ENCODE measurements around the gene ZNF543.
"Not testable (repeated sequence)": the region's sequence is repeated elsewhere in the genome, so short reads cannot be mapped to it uniquely, and the experiment has no call there.

Gene ZNF543

DNA sequence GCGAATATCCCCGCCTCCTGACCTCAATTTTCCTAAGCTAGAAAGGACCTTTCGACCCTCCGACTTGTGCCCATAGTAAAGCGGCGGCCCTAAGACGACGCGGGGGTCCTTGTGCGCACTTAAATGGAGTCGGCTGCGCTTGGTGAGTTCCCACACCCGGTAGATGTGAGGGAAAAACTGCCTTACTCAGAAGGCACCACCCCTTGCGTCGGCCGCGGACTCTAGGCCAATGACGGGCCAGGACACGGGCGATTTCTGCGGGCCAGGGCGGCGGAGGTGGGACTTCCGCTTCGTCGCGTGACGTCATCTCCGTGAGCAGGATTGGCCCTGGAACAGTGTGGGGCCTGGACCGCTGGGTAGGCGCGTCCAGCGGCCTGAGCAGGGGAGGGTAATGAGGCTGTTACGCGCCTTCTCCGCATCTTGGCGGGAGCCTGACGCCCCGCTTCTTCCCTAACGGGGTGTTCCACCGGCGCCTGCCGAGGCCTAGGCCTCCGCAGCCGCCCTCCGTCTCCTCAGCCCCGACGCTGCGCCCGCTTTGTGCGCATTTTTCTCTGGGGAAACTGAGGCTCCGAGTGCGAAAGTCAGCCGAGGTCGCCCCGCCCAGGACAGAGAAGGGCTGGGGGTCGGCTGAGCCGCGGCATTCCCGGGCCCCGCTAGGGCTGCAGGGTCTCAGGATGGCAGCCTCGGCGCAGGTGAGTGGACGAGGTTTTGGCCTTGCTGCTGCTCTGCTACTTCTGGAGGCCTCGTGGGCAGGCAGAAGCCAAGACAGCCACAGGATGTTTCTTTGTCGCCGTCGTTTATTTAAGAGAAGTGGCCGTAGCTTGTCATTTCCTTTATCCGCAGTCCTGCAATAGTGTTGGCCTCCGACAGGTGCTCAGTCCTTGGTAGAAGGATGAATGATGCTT, at the start of gene ZNF543:
Gene ZNF543, plus strand, starts transcription at position 293 of the 905 bp plus-strand sequence. Its CDS starts 382 bp downstream, at position 675.
- TF ChIP-seq, protein P1, sequence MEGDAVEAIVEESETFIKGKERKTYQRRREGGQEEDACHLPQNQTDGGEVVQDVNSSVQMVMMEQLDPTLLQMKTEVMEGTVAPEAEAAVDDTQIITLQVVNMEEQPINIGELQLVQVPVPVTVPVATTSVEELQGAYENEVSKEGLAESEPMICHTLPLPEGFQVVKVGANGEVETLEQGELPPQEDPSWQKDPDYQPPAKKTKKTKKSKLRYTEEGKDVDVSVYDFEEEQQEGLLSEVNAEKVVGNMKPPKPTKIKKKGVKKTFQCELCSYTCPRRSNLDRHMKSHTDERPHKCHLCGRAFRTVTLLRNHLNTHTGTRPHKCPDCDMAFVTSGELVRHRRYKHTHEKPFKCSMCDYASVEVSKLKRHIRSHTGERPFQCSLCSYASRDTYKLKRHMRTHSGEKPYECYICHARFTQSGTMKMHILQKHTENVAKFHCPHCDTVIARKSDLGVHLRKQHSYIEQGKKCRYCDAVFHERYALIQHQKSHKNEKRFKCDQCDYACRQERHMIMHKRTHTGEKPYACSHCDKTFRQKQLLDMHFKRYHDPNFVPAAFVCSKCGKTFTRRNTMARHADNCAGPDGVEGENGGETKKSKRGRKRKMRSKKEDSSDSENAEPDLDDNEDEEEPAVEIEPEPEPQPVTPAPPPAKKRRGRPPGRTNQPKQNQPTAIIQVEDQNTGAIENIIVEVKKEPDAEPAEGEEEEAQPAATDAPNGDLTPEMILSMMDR (IDR thresholded peaks at IDR 0.05; ENCODE audit: low read length, missing control alignments) = no peak
- H3K4me3 ChIP-seq (replicated peaks; ENCODE audit: low read depth, low read length) = peak within 1 kb of the TSS; percentile 66
- DNase-seq (ENCODE audit: low read depth) = peak; percentile 96

DNA sequence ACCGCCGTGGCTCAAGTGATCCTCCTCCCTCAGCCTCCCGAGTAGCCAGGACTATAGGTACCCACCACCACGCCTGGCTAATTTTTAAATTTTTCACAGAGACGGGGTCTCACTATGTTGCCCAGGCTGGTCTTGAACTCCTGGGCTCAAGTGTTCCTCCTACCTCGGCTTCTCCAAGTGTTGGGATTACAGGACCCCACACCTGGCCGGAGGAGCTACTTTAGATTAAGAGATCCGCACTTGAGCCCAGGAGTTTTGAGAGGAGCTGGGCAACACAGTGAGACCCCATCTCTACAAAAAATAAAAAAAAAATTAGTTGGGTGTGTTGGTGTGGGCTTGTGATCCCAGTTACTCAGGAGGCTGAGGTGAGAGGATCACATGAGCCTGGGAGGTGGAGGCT, 49.0 kb upstream of the ZNF543 start:
- DNase-seq (ENCODE audit: low read depth) = no peak
- H3K4me3 ChIP-seq (replicated peaks; ENCODE audit: low read depth, low read length) = no peak overlapping the region
- TF ChIP-seq, protein P1 (IDR thresholded peaks at IDR 0.05; ENCODE audit: low read length, missing control alignments) = no peak

DNA sequence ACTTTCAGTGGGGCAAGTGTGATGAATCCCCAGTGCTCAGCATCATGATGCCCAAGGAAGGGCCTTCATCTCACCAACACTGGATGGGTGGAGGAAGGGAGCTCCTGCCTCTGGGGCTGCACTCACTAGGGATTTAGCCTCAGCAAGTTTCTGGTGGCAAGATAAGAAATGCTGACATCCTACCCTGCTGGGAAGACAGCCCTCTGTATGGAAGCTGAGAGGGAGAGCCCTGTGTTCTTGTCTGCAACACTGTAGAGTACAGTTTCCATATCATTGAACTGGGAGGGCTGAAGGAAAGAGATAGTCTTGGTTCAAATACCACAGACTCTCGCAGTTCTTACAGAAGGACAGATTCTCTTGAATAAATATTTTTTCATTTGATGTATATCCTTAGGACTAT, 47.3 kb upstream of the ZNF543 start:
- no peak for DNase-seq (ENCODE audit: low read depth)
- TF ChIP-seq, protein P1 (IDR thresholded peaks at IDR 0.05; ENCODE audit: low read length, missing control alignments) = no peak
- H3K4me3 ChIP-seq (replicated peaks; ENCODE audit: low read depth, low read length) = no peak overlapping the region

DNA sequence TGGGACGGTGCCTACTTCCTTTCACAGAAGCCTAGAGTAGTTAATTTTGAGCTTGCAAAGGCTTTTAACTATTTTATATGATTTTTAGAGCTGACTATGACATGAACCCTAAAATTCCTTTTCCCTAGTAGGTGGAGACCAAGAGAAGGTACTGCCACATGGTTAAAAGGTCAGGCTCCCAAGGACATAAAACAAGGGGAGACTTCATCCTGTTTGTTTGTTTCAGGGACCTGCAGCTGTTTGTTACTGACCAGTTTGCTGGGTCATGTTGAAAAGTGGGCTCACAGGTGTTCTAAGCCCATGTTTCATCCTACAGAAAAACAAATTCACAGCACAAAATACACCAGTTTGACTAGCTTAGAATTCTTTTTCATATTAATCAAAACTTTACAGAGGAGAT, 43.8 kb upstream of the ZNF543 start:
- DNase-seq (ENCODE audit: low read depth) = no peak
- TF ChIP-seq, protein P1 (IDR thresholded peaks at IDR 0.05; ENCODE audit: low read length, missing control alignments) = no peak
- no peak overlapping the region for H3K4me3 ChIP-seq (replicated peaks; ENCODE audit: low read depth, low read length)

DNA sequence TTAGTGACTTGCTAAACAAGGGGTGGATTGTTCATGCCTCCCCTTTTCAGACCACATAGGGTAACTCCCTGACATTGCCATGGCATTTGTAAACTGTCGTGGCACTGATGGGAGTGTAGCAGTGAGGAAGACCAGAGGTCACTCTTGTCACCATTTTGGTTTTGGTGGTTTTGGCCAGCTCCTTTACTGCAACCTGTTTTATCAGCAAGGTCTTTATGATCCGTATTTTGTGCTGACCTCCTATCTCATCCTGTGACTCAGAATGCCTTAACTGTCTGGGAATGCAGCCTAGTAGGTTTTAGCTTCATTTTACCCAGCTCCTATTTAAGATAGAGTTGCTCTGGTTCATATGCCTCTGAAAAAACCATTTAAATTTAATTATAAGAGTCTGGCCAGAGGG, 41.8 kb upstream of the ZNF543 start:
- H3K4me3 ChIP-seq (replicated peaks; ENCODE audit: low read depth, low read length) = not testable (repeated sequence)
- peak; percentile 57 for DNase-seq (ENCODE audit: low read depth)

DNA sequence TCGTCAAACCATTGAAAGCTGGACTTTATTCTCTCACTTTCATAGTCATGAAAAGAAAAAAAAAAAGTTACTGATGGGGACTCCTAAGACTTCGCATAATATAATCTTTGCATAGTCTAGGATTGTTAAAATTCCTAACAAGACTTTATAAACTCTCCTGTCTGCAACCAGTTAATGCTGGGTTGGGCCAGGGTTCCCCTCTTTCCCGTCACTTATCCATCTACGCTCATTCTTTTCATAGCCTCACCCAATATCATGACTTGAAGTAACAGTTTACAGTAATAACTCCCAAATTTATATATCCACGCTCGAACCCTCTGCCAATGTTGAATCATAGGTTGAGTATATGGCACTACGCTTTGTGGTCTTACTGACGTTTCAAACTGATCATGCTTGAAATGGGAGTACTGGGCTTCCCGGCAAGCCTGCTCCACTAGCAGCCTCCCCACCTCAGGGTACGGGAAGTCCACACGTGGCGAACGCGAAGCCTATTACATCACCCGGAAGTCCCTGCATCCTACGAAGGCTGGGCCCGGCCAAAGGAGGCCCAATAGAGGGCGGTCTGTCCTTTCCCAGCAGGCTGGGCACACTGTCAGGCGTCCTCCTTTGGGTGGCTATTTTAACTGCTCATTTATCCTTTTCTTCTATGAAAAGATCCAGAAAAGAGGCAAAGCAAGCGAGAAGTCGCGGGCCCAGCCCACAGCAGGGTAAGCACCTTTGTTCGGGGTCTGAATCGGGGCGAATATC, 40.7 kb upstream of the ZNF543 start:
- H3K4me3 ChIP-seq (replicated peaks; ENCODE audit: low read depth, low read length) = peak overlapping the region; percentile 97
- TF ChIP-seq, protein P1 (IDR thresholded peaks at IDR 0.05; ENCODE audit: low read length, missing control alignments) = peak; percentile 24

More for the DNA sequence above, 40.7 kb upstream of the ZNF543 start:
- DNase-seq (ENCODE audit: low read depth) = peak; percentile 98

All from fibroblast of pulmonary artery (primary cell).